Psoas muscle (tissue), 8 donors: Measurements from ENCODE around the gene EFCAB5. TPM values are rescaled to one million over a fixed set of nuclear protein-coding genes. Genes with fewer than 3 reads are reported as not detected.
"Not testable (repeated sequence)": the region's sequence is repeated elsewhere in the genome, so short reads cannot be mapped to it uniquely, and the experiment has no call there.

ENCODE experiments used
- ATAC-seq, 4 donors: fragments of 200-7000 bp; cut with Tn5 transposase; one replicate each; pipeline ENCODE4 v1.9.1; 2020; ENCODE audit warnings: moderate library complexity in 3 of 4, mild to moderate bottlenecking in 2 of 4
- DNase-seq, 2 donors: peaks; one replicate each; pipeline ENCODE4 v3.0.0-alpha.2; 2020
- H3K27ac ChIP-seq: fragments of 200-600 bp; one replicate; pipeline ENCODE4 v1.8.0; 2022
- H3K27me3 ChIP-seq, 3 donors: fragments of 200-600 bp in 1 of 3; one replicate each; pipeline versions ENCODE4 v1.6.1 to v1.8.0; 2013 to 2022; ENCODE audit warnings: low read length in 2 of 3, mild to moderate bottlenecking in 2 of 3, moderate library complexity in 1 of 3; ENCODE audit not compliant: insufficient read depth in 3 of 3
- H3K36me3 ChIP-seq, 2 donors: fragments of 200-600 bp in 1 of 2; one replicate each; pipeline versions ENCODE4 v1.6.1 to v1.8.0; 2013 to 2022; ENCODE audit warnings: low read depth in 1 of 2, mild to moderate bottlenecking in 1 of 2, moderate library complexity in 1 of 2; ENCODE audit not compliant: insufficient read depth in 1 of 2
- H3K4me1 ChIP-seq: fragments of 200-600 bp; one replicate; pipeline ENCODE4 v1.8.0; 2022
- H3K4me3 ChIP-seq: fragments of 200-600 bp; one replicate; pipeline ENCODE4 v1.8.0; 2022; ENCODE audit warnings: mild to moderate bottlenecking
- H3K9me3 ChIP-seq: fragments of 200-600 bp; one replicate; pipeline ENCODE4 v1.8.0; 2022
- CTCF ChIP-seq: fragments of 200-600 bp; IDR thresholded peaks from one replicate; pipeline ENCODE4 v1.8.0; 2022; ENCODE audit warnings: antibody characterized with exemption
- WGBS, 3 donors: extraction: QIAGEN DNeasy Blood & Tissue Kit; methylation state at CpG; one replicate each; pipeline versions ENCODE4 v1.1.6 to v1.1.7; 2013; 5-methylcytosine and 5-hydroxymethylcytosine counted together
- intact Hi-C, 2 donors: fragments of 100-400 bp; cut with DNase I; formaldehyde crosslinking; loops; one replicate each; pipeline versions ENCODE4 v1.11.0 to v1.14.2; 2022
- polyA plus RNA-seq, 3 donors: library from polyadenylated mRNA; stranded (reverse); fragments of 200-250 nt; gene quantifications; one replicate each; pipeline ENCODE4 v1.2.3, GENCODE V29; 2013
- total RNA-seq, 4 donors: library from RNA; stranded (reverse); fragmentation: NEBNext Ultra II Directional in 2 of 4; extraction: Animal tissue kit (Norgen Biotek cat#: 25700) in 2 of 4; gene quantifications; one replicate each; pipeline versions ENCODE4 v1.2.1 to v1.2.4, GENCODE V29; 2021 to 2023
- donor health status: healthy with polysubstance abuse.
- donor health status: DM: no; HTN: no; CAD: no; lungs with moderate emphysema.
- donor health status: Bipolar disorder and iron deficiency.
- donor health status: healthy.
- donor health status: DM: yes; HTN: yes; CAD: no.
- donor health status: DM: no; HTN: no; CAD: no.
- donor health status: DM: no; HTN: no; CAD: no.
- donor health status: DM: yes; HTN: yes; CAD: no.

The EFCAB5 gene
- total and polyA plus RNA-seq, 7 donors: 0.10 to 0.67 (median 0.17) TPM; not detected in 4

DNA sequence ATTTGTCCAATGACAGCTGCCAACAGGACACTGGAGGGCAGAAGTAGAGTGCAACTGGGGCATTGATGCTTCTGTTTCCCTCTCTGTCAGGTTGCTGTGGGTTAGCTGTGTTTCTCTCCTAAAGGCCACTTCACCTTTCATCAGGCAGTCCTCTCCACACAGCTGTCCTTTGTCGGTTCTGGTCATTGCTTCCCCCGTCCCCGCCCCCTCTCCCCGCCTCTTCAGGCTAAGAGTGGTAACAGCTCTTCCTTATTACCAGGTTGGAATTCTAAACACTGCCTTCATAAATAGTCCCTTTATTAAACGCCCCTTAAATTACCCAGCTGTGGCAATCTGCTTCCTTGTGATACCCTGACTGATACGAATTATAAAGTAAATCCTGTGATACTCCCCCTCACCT lies 143.4 kb downstream of the EFCAB5 start:
- Histone ChIP-seq H3K9me3 (no peaks in the 10 kb centered on the region), H3K4me3 (no peak overlapping the region), H3K36me3 (no peaks in the 10 kb centered on the region), H3K27me3 (peaks cover 0 to 7% (median 0%) of the 10 kb centered on the region in 3 donors), H3K4me1 (no peaks in the 10 kb centered on the region), H3K27ac (no peak overlapping the region)
- no peak for TF ChIP-seq CTCF
- DNase-seq (no peak), ATAC-seq (no peak)
- 35 to 41% (median 38%) methylated on average over 6 of the region's 6 CpGs for WGBS, 3 donors
- intact Hi-C loops: no loop called here

- no peak overlapping the region for H3K27ac ChIP-seq
- ATAC-seq (no peak), DNase-seq (no peak)
- H3K4me1 ChIP-seq: no peaks in the 10 kb centered on the region
- H3K36me3 ChIP-seq: no peaks in the 10 kb centered on the region
- 92 to 95% (median 92%) methylated on average over 2 of the region's 2 CpGs for WGBS, 3 donors
- peaks cover 0 to 7% (median 0%) of the 10 kb centered on the region in 3 donors for H3K27me3 ChIP-seq
- no peak for TF ChIP-seq CTCF
- intact Hi-C loops: no loop called here
- H3K9me3 ChIP-seq: no peaks in the 10 kb centered on the region
- no peak overlapping the region for H3K4me3 ChIP-seq
Observed at GRCh38 chr17:30086896-30087295, 145.5 kb downstream of the EFCAB5 start.

GRCh38 chr17:30087431-30087830 lies 146.0 kb downstream of the EFCAB5 start:
- WGBS, 3 donors: 92 to 95% (median 93%) methylated on average over 3 of the region's 3 CpGs

DNA sequence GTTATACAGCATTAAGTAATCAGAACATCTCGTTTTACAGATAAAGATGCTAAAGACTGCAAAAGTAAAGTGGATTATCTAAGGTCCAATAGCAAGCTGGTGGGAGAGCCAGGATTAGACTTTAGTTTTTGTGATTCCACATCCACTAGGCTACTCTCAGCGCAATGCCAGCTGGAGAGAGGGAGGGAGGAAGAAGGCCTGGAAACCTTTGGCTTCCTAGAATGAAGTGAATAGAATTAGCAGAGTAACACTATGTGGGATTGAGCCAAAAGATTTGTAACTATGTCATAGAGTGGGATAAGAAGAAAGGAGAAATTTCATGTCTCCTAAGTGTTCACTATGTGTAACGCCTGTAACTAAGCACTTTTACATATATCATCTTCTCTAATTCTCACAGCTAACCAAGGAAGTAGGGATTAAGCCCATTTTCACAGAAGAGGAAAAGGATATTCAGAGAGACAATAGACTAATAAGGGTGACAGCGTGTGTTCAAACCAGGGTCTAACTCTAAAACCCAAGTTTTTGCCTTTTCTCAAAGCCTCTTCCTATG lies 149.8 kb downstream of the EFCAB5 start:
- Histone ChIP-seq H3K4me1 (peaks cover 9% of the 10 kb centered on the region), H3K4me3 (no peak overlapping the region), H3K36me3 (no peaks in the 10 kb centered on the region), H3K9me3 (no peaks in the 10 kb centered on the region), H3K27me3 (peaks cover 0 to 7% (median 0%) of the 10 kb centered on the region in 3 donors), H3K27ac (no peak overlapping the region)
- no peak for DNase-seq
- no peak for ATAC-seq
- TF ChIP-seq CTCF: no peak
- intact Hi-C loops: loop anchor here in 1 of 2 donors (5.0 to 10.0 kb wide), 2 partner anchors 69 to 286 kb away; no protein-coding TSS in a partner anchor
- 57 to 67% (median 59%) methylated on average over 4 of the region's 4 CpGs for WGBS, 3 donors

More at GRCh38 chr17:30087431-30087830, 146.0 kb downstream of the EFCAB5 start:
- H3K9me3 ChIP-seq, H3K36me3 ChIP-seq, DNase-seq, H3K27me3 ChIP-seq, H3K27ac ChIP-seq, H3K4me3 ChIP-seq, intact Hi-C loops, ATAC-seq, H3K4me1 ChIP-seq: not testable (repeated sequence)

- intact Hi-C loops: loop anchor here in 1 of 2 donors (2.0 to 10.0 kb wide), 3 partner anchors 69 to 513 kb away; no protein-coding TSS in a partner anchor
- Histone ChIP-seq H3K27ac (no peak overlapping the region), H3K4me1 (peaks cover 9% of the 10 kb centered on the region), H3K4me3 (no peak overlapping the region), H3K36me3 (no peaks in the 10 kb centered on the region), H3K27me3 (peaks cover 0 to 7% (median 0%) of the 10 kb centered on the region in 3 donors), H3K9me3 (no peaks in the 10 kb centered on the region)
- ATAC-seq: no peak
- 31 to 42% (median 37%) methylated on average over 6 of the region's 6 CpGs for WGBS, 3 donors
- no peak for TF ChIP-seq CTCF
- no peak for DNase-seq
Observed at GRCh38 chr17:30091771-30092170, 150.3 kb downstream of the EFCAB5 start.
